Testis (tissue), 5 donors: ENCODE results near the gene EXOSC10. TPM values are rescaled to one million over a fixed set of nuclear protein-coding genes. Genes with fewer than 3 reads are reported as not detected.

Experiments
- DNase-seq: peaks from one replicate; pipeline ENCODE4 v3.0.0-alpha.2; 2019
- H3K27ac ChIP-seq, 2 donors: fragments of 200-600 bp; sonication (generic); one replicate each; pipeline ENCODE4 v1.5.1; 2019
- H3K27me3 ChIP-seq: fragments of 200-600 bp; sonication (generic); one replicate; pipeline ENCODE4 v1.5.1; 2019
- H3K36me3 ChIP-seq: fragments of 200-600 bp; sonication (generic); one replicate; pipeline ENCODE4 v1.5.1; 2017; ENCODE audit warnings: low read depth; ENCODE audit errors: missing control alignments
- H3K4me1 ChIP-seq: fragments of 200-600 bp; sonication (generic); one replicate; pipeline ENCODE4 v1.5.1; 2019
- H3K4me3 ChIP-seq, 2 donors: fragments of 200-600 bp; sonication (generic); one replicate each; pipeline ENCODE4 v1.5.1; 2017 to 2019
- H3K9me3 ChIP-seq: fragments of 200-600 bp; sonication (generic); one replicate; pipeline ENCODE4 v1.5.1; 2017
- CTCF ChIP-seq, 3 experiments: fragments of 450-650 bp in 2 of 3; fragments of 200-600 bp in 1 of 3; sonication (generic) in 1 of 3; IDR thresholded peaks; one replicate each; pipeline ENCODE4 v1.5.1; 2016 to 2019; ENCODE audit warnings: antibody characterized with exemption in 3 of 3, mild to moderate bottlenecking in 2 of 3, moderate library complexity in 1 of 3
- POLR2A ChIP-seq: fragments of 450-650 bp; IDR thresholded peaks from one replicate; pipeline ENCODE4 v1.6.1; 2017; ENCODE audit warnings: antibody characterized with exemption, mild to moderate bottlenecking, moderate library complexity
- WGBS, 2 donors: methylation state at CpG; one replicate each; pipeline ENCODE4 v1.1.5; 2018; 5-methylcytosine and 5-hydroxymethylcytosine counted together
- intact Hi-C: fragments of 100-400 bp; cut with DNase I; formaldehyde crosslinking; loops from one replicate; pipeline ENCODE4 v1.15.1; 2023; ENCODE audit warnings: low total_unique reads
- long read RNA-seq, 2 donors: transcript quantifications; one replicate each; lab custom pipeline, GENCODE V29; 2026
- polyA plus RNA-seq: library from polyadenylated mRNA; stranded (reverse); fragments of 350-450 nt; fragmentation: Illumina TruSeq; extraction: RNeasy Lipid Tissue Mini Kit (QIAGEN cat#74804); gene quantifications from one replicate; pipeline ENCODE4 v1.2.3, GENCODE V29; 2014; ENCODE audit warnings: low read depth, low replicate concordance; ENCODE audit not compliant: insufficient read depth
- total RNA-seq, 2 donors: library from RNA; depleted of rRNA; stranded (reverse); fragments of >200 nt; gene quantifications; one replicate each; pipeline ENCODE4 v1.2.3, GENCODE V29; 2016

Gene EXOSC10
- total RNA-seq, result 10 to 100 TPM; 78.4 to 78.8 TPM
- polyA plus RNA-seq, result 67.5 TPM
- long read RNA-seq, donor 1, partial matches to known transcripts, result 39 of 40 reads
- long read RNA-seq, donor 1, other reads (novel, unspliced or antisense), result 0 of 40 reads
- long read RNA-seq, donor 2, partial matches to known transcripts, result 14 of 18 reads
- long read RNA-seq, donor 2, other reads (novel, unspliced or antisense), result 0 of 18 reads

GRCh38 chr1:11099310-11100148 lies at the start of gene EXOSC10:
EXOSC10 (minus strand) TSS chr1:11099869; CDS start chr1:11099831, 38 bp downstream.
- intact Hi-C loops, result no loop called here
- H3K9me3 ChIP-seq, result no peaks in the 10 kb centered on the region
- 1% methylated on average over 33 to 78 of the region's 78 CpGs for WGBS, 2 donors
- TF ChIP-seq POLR2A, result no peak
- TF ChIP-seq CTCF (IDR thresholded peaks at IDR 0.05), result no peak
- peaks cover 4% of the 10 kb centered on the region for H3K4me1 ChIP-seq
- H3K27ac ChIP-seq, result peak within 1 kb of the TSS; percentile 77 to 84
- no peaks in the 10 kb centered on the region for H3K27me3 ChIP-seq
- no peaks in the 10 kb centered on the region for H3K36me3 ChIP-seq
- H3K4me3 ChIP-seq, result peak within 1 kb of the TSS; percentile 86 to 98
- peak; percentile 95 for DNase-seq

- Histone ChIP-seq H3K4me3 (no peak overlapping the region), H3K27ac (no peak overlapping the region), H3K36me3 (no peaks in the 10 kb centered on the region), H3K9me3 (no peaks in the 10 kb centered on the region), H3K27me3 (no peaks in the 10 kb centered on the region), H3K4me1 (peaks cover 33% of the 10 kb centered on the region)
- no peak for TF ChIP-seq CTCF (IDR thresholded peaks at IDR 0.05)
- no peak for TF ChIP-seq POLR2A
- DNase-seq, result no peak
- 67 to 85% methylated on average over 4 of the region's 4 CpGs for WGBS, 2 donors
- intact Hi-C loops, result no loop called here
Observed at GRCh38 chr1:11147197-11147770, 47.6 kb upstream of the EXOSC10 start.

GRCh38 chr1:11145741-11146140 lies 46.1 kb upstream of the EXOSC10 start:
- H3K27me3 ChIP-seq, result no peaks in the 10 kb centered on the region
- TF ChIP-seq POLR2A (no peak), CTCF (IDR thresholded peaks at IDR 0.05) (no peak)
- no peaks in the 10 kb centered on the region for H3K9me3 ChIP-seq
- intact Hi-C loops, result no loop called here
- H3K27ac ChIP-seq, result no peak overlapping the region
- H3K36me3 ChIP-seq, result no peaks in the 10 kb centered on the region
- WGBS, 2 donors, result 90 to 93% methylated on average over 6 of the region's 6 CpGs
- DNase-seq, result no peak
- H3K4me3 ChIP-seq, result no peak overlapping the region
- H3K4me1 ChIP-seq, result peaks cover 21% of the 10 kb centered on the region

GRCh38 chr1:11144570-11145256 lies 45.0 kb upstream of the EXOSC10 start:
- TF ChIP-seq CTCF (IDR thresholded peaks at IDR 0.05) (no peak), POLR2A (no peak)
- peak overlapping the region in 1 of 2 donors; percentile 73 for H3K27ac ChIP-seq
- no peak for DNase-seq
- no peak overlapping the region for H3K4me3 ChIP-seq
- 75 to 77% methylated on average over 12 of the region's 12 CpGs for WGBS, 2 donors
- no peaks in the 10 kb centered on the region for H3K36me3 ChIP-seq
- H3K27me3 ChIP-seq, result no peaks in the 10 kb centered on the region
- no peaks in the 10 kb centered on the region for H3K9me3 ChIP-seq
- intact Hi-C loops, result no loop called here
- H3K4me1 ChIP-seq, result peaks cover 19% of the 10 kb centered on the region
